GM21717 (cell line): ENCODE data around the gene MCL1.
A peak's percentile ranks its signal among the peaks of the same experiment; 100 is the strongest.
"Not testable (repeated sequence)": the region's sequence is repeated elsewhere in the genome, so short reads cannot be mapped to it uniquely, and the experiment has no call there.

Experiments used
- ATAC-seq: cut with Tn5 transposase; IDR thresholded peaks from one replicate; pipeline ENCODE4 v1.9.1; 2021; ENCODE audit warnings: mild to moderate bottlenecking, moderate library complexity; ENCODE audit not compliant: unreplicated experiment

The MCL1 gene

DNA sequence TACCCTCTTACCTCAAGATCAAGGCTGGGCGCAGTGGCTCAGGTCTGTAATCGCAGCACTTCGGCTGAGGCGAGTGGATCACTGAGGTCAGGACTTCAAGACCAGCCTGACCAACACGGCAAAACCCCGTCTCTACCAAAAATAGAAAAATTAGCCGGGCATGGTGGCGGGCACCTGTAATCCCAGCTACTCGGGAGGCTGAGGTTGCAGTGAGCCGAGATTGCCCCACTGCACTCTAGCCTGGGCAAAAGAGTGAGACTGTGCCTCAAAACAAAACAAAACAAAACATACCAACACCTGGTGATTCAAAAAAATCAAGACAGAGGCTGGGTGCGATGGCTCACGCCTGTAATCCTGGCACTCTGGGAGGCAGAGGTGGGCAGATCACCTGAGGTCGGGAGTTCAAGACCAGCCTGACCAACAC is 5.8 kb downstream of the MCL1 start:
- ATAC-seq: not testable (repeated sequence)

DNA sequence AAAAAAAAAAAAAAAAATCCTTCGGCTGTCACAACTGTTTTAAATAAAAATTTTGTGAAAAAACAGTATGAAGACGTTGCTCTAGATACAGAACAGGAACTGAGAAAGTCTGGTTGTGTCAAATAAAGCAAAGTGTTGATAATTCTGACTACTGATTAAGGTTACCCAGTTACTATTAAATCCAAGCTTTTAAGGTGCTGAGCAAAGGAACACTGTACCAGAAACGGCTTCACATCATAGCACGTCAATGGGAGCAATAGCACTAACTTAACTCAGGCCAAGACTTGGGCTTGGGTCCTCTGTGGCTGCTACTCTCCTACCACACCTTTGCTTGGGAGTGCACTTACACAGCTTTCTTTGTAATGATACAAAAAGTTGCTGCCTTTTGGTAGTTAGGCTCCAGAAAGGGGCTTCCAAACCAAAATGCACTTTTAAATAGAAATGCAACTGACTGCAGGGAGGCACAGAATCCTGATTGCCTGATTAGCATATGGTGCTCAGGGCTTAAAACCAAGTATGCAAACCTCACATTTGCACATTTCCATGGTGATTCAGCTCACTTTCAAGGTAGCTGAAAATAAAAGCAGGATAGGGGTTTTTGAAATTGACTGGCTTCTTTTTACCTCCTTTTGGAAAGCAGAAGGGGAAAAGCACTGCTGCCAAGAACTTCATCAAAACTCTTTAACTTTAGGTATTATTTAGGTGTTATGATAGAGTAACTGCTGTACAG is 6.3 kb downstream of the MCL1 start:
- ATAC-seq: no peak

DNA sequence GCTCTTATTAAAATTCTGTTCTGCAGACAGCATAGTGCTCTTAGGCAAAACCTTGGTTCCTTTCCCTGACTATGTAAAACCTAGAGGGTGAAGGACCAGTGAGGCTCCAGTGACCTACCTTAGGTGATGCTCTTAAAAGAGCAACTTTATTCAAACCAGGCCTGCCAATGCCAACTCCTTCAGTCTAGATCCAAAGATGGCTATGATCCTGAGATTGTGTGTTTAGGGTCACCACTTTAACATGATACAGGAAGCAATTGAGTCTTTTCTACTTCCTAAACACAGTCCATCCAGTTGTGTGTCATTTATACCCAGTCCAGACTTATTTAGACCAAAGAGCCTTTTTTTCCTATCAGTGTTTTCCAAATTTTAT is 10.8 kb downstream of the MCL1 start:
- no peak for ATAC-seq

DNA sequence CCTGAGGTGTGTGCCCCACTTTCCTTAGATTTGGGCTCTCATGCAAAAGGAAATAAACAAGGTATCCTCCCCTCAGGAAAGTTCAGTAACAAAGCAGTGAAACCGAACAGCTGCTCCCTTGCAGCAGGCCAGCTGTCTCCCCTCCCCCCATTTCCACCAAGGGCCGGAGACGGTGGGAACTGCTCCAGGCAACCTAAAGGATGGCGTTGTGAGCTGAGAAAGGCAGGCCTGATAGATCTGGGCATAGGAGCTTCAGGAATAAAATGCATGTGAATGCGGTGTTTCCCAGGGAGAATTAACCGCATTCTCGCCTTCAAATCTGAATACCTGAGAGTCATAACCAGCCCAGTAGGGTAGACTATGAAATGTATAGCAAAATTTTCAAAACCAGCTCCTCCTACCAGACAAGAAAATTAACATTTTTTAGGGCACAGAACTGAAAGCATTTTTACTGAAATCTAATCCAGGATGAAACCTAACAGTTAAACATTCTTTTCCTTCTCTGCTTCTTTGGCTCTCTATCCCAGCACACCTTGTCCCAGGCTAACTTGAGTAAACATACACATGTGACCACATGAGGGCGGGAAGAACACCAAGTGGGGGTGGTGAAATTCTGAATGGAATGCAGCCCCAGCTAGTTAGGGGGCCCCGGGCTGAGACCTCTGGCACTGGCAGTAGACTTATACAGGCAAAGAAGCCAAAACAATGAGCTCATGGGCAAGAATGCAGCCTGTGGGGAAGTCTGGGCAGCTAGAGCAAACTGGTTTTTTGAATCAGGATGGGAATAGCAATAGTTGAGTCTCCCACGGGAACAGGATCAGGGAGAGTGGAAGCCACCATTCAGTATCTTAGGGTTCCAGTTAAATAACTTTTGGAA is 11.5 kb downstream of the MCL1 start:
- ATAC-seq: peak; percentile 7

DNA sequence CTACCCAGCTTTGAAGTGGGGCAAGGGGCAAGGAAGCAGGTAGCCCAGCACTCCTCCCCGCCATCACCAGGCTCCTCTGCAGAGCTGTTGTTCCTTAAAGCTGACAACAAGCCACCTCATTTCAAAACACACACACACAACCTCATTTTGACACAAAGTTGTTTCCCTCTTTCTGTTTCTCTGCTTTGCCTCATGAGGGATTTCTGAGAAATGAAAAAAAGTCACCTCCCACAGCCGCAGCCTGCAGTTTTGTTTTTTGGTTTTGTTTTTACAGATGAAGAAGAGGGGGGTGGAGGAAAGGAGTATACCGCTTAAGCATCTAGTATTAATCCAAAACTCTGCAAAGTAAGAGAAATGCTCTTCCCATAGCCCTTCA is 12.1 kb downstream of the MCL1 start:
- peak; percentile 23 for ATAC-seq

DNA sequence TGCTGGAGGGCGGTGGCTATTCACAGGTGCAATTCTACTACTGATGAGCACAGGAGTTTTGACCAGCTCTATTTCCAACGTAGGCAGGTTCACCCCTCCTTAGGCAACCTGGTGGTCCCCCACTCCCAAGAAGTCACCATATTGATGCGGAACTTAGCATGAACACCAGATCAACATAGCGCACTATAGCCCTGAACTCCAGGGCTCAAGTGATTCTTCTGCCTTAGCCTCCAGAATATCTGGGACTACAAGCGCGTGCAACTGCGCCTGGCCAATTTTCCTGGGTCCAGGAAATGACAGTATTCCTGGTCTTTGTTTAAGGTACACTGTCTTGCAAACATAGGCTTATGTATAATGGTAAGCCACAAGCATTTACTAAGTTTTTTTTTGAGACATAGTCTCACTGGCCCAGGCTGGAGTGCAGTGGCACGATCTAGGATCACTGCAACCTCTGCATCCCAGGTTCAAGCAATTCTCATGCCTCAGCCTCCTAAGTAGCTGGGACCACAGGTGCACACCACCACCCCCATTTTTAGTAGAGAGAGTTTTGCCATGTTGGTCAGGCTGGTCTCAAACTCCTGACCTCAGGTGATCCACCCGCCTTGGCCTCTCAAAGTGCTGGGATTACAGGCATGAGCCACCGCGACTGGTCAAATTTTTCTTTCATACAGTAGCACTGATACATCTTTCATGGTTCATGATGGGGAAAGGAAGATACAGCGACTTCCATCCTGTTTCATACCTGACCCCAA is 12.6 kb downstream of the MCL1 start:
- no peak for ATAC-seq

DNA sequence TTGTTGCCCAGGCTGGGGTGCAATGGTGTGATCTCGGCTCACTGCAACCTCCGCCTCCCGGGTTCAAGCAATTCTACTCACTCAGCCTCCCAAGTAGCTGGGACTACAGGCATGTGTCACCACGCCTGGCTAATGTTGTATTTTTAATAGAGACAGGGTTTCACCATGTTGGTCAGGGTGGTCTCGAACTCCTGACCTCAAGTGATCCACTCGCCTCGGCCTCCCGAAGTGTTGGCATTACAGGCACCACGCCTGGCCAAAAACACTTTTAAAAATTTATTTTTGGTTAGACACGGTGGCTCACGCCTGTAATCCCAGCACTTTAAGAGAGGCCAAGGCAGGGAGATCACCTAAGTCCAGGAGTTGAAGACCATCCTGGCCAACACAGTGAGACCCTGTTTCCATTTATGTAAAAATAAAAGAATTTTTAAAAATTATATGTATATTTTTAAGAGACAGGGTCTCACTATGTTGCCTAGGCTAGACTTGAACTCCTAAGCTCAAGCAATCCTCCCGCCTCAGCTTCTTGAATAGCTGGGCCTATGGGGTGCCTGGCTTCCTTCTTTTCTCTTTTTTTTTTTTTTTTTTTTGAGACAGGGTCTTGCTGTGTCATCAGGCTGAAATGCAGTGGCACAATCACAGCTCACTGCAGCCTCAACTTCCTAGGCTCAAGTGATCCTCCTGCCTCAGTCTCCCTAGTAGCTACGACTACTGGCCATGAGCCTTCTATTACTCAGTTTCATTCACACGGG is 14.0 kb downstream of the MCL1 start:
- not testable (repeated sequence) for ATAC-seq

DNA sequence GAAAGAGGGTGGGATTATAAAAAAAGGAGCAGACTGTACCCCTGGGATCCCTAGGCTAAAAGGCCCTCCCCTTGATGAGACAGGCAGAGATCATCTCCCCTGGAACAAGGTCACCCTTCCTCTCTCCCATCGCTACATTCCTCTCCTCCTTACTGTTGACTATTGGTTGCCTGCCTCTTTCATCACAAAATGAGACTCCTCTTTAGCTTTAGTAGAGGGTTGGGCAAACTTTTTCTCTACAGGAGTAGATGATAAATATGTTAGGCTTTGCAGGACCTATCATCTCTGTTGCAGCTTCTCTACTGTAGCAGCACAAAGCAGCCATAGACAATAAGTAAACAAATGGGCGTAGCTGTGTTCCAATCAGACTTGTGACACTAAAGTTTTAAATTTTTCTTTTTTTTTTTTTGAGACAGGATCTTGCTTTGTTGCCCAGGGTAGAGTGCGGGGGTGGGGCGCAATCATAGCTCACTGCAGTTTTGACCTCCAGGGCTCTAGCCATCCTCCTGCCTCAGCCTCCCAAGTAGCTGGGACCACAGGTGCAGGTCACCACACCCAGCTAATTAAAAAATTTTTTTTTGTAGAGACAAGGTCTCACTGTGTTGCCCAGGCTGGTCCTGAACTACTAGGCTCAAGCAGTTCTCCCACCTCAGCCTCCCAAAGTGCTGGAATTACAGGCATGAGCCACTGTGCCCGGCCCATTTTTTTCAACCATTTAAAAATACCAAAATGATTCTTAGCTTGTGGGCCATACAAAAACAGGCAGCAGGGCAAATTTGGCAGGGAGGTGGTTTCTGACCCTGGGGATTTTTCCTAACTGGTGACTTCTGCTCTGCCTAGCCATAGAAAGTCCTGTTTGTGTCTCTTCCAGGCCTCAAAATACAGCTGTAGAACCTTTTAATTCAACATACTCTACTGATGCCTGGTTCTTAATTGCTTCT is 15.1 kb downstream of the MCL1 start:
- no peak for ATAC-seq

DNA sequence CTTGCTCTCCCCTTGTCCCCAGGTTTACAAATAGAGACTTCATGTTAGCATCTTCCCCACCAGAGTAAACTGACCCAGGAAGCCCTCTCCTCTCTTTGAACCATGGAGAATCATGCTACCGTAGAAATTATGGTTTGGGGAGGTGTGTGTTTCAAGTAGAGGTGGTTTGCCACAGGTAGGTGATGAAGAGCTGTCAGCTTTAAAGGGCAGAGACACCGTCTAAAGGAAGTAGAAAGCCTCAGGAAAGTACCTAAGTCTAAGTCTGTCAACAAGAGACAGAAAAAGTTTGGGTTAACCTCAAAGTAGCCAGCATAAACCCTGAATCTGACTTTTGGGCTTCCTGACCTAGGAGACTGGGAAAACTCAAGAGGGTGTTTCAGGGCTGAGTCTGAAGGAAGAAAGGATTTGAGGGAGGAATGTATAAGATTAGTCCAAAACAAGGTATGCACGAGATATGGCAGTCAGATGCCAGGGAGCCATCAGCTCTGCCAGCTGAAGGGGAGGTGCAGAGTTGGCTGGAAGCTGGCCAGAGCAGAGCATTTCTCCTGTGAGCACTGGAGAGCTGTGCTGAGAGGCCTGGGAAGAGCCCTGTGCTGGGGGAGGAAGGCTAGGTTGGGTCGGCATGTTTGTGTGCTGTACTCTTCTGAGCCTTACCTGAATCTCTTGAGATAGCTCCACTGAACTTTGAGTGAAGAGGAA is 15.9 kb downstream of the MCL1 start:
- ATAC-seq: no peak

DNA sequence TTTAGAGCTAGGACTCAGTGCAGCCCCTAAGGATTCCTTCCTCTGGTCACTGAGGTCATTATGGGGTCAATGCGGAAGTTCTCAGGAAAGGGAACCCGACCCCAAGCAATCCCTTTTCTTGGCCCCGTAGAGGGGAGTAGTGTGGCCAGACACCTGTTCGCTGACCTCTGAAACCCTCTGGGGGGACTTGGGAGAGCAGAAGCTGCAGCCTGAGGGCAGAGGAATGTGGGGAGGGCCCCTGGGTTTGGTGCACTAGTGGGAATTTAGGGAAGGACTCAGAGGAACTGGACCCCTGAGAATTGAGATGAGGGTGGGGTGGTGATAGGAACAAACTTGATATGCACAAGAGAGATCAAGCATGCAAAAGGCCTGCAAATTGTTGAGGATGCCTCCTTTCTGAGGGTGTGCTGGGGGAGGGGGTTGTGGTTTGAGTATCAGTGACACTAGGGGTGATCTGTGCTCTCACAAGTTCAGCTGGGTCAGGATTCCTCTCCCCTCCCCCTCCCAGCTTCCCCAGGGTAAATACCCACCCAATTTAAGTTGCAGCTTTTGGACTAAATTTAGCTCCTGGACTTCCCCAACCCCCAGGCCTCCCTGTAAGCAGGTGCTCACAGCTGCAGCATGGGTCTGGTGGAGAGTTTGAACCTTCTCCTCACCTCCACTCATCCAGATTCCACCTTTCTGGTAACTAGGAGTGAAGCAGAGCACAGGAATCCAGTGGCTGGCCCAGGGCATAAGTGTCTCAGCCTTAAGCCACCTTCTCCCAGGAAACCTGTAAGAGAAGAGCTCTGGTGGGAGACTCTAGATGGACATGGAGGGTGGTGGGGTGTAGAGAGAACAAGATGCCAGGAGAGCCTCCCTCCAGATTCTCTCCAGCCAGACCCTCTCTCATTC is 16.7 kb downstream of the MCL1 start:
- peak; percentile 29 for ATAC-seq

DNA sequence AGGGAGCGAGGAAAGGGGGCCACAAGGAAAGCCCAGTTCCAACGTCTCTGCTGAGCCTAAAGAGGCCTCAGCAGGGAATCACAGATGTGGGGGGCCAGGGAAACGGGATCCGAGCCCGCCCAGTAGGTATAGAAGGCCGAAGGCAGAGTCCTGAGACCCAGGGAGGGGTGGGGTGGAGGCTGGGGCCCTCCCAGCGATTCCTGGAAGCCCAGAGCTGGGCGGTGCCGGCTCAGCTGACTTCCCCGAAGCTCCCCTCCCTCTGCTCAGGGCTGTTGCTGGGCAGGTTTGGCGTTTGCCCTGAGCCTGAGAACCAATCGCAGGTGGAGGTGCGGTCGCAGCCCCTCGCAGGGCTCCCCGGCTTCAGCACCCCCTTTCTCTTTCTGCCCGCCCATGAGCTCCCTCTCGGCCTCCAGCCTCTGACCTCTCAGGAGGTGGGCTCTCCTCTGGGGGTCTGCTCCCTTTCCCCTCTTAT is 17.4 kb downstream of the MCL1 start:
- peak; percentile 31 for ATAC-seq

DNA sequence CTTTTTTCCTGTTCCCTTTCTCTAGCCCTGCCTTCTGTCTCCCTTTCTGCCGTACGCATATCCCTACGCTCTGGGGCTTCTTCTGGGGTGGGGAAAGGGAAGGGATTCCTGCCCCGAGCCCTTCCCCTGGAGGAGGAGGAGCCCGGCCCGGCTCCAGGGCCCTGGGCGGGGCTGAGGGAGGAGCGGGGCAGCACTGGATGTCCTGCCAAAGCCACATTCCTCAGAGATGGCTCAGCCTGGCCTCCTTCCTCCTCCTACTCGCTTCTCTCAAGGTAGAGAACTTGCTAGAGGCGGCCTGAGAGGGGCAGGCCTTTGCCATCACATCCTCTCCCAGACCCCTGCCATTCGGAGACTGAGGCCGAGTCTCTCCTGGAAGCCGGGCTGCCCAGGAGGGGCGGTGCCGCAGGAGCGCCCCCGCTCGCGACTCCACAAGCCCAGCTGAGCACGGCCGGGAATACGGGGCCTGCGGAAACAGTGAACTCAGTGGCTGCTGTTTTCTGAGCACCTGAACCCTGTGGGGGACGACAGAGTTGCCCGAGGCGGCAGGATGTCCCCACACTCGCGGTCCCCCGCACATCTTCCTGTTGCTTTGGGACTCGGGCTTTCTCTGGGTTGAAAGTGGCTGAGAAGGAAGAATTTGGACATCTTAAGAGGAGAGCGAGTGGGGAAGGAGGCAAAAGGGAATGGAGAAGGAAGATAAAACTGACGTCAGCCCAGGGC is 18.0 kb downstream of the MCL1 start:
- ATAC-seq: peak; percentile 15

DNA sequence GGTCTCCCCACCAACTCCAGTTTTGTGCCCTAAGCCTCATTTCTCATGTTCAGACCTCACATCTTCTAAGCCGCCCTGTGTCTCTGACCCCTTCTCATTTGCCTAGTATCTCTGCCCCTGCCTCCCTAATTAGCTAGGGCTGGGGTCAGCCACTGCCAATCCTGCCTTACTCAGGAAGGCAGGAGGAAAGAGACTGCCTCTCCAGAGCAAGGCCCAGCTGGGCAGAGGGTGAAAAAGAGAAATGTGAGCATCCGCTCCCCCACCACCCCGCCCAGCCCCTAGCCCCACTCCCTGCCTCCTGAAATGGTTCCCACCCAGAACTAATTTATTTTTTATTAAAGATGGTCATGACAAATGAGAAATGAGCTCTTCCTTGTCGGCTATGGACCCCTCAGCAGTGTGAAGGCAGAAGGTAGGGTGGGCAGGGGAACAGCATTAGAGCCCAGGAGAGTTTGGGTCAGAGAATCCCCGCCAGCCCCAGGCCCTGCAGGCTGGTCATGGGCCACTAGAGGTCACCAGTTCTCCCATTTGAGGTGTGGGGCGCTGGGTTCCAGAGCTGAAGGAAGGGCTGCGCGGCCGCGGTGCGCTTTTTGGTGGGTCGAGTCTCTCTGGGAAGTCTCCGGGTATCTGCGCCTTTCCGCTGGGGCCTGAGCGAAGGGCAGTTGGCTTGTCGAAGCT is 18.7 kb downstream of the MCL1 start:
- ATAC-seq: peak; percentile 28

DNA sequence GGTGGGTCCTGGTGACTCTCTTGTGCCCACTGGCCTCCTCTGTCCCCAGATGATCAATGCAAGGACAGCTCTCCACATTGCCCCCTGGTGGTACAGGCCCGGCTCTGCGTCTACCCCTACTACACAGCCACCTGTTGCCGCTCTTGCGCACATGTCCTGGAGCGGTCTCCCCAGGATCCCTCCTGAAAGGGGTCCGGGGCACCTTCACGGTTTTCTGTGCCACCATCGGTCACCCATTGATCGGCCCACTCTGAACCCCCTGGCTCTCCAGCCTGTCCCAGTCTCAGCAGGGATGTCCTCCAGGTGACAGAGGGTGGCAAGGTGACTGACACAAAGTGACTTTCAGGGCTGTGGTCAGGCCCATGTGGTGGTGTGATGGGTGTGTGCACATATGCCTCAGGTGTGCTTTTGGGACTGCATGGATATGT is 19.4 kb downstream of the MCL1 start:
- no peak for ATAC-seq

DNA sequence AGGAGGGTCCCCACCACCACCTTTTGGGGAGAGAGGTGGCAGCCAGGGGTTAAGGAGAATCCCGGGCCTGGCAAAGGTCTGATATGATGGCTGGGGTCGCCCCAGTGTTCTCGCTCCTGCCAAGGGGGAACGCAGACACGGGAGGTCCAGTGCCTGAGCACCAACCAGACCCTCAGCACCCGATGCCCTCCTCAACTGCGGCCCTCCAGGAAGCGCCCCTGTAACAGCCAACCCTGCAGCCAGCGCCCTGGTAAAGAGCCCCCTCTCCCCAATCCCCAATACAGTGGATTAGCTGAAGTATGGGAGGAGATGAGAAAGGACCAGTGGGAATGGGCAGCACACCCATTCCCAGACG is 19.8 kb downstream of the MCL1 start:
- no peak for ATAC-seq

DNA sequence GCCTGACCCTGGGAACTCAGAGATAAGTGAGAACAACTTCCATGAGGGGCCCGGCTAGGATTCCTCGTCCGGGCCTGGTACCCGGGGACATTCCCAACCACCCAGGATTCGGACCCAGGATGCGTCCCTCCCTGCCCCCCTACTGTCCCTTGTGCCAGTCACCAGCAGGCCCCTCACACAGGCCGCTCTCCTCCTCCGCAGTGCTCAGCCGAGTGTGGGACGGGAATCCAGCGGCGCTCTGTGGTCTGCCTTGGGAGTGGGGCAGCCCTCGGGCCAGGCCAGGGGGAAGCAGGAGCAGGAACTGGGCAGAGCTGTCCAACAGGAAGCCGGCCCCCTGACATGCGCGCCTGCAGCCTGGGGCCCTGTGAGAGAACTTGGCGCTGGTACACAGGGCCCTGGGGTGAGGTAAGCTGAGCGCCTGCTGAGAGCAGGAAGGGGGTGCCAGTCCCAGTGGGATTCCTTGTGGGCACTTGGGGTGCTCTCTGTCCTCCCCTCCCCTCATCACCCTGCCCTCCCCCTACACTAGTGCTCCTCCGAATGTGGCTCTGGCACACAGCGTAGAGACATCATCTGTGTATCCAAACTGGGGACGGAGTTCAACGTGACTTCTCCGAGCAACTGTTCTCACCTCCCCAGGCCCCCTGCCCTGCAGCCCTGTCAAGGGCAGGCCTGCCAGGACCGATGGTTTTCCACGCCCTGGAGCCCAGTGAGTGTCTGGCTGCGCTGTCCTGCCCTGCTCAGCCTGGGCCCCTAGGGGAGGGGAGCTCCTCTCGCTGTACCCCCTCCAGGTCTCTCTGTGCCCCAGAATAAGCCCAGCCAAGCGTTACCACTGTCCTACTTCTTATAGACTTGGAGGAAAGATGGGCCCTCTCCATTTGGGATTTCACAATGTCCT is 20.4 kb downstream of the MCL1 start:
- ATAC-seq: no peak
